CD4-positive, alpha-beta T cell treated with Interleukin-4 for 4 hours (primary cell): ENCODE measurements around the gene RAB27A.
"Not testable (repeated sequence)": the region's sequence is repeated elsewhere in the genome, so short reads cannot be mapped to it uniquely, and the experiment has no call there.

Experiments
- DNase-seq: peaks from one replicate; pipeline ENCODE4 v3.0.0-alpha.2; 2020

RAB27A gene

GRCh38 chr15:55289746-55290527 is at the start of gene RAB27A:
Gene RAB27A, minus strand, starts transcription at chr15:55289813. Its CDS starts 54,879 bp downstream, at chr15:55234934.
- DNase-seq: peak; percentile 74

GRCh38 chr15:55337160-55337559 is 47.5 kb upstream of the RAB27A start:
- DNase-seq: no peak

GRCh38 chr15:55334997-55335396 is 45.4 kb upstream of the RAB27A start:
- DNase-seq: no peak

GRCh38 chr15:55334371-55334770 is 44.8 kb upstream of the RAB27A start:
- no peak for DNase-seq

GRCh38 chr15:55327387-55327786 is 37.8 kb upstream of the RAB27A start:
- DNase-seq: no peak

GRCh38 chr15:55322467-55322866 is 32.9 kb upstream of the RAB27A start:
- DNase-seq: no peak

GRCh38 chr15:55320963-55321362 is 31.4 kb upstream of the RAB27A start:
- no peak for DNase-seq

GRCh38 chr15:55320238-55320550 is 30.6 kb upstream of the RAB27A start:
- DNase-seq: no peak

- peak; percentile 17 for DNase-seq
Observed at GRCh38 chr15:55319537-55320237, 30.1 kb upstream of the RAB27A start.

GRCh38 chr15:55318588-55319494 is 29.2 kb upstream of the RAB27A start, which contains the start of the genes PIGB and PIGBOS1:
Gene PIGB, plus strand, starts transcription at chr15:55319222. Its CDS starts 29 bp downstream, at chr15:55319251.
Gene PIGBOS1, minus strand, starts transcription at chr15:55319123. Its CDS starts 1,331 bp downstream, at chr15:55317792.
- DNase-seq: peak; percentile 84

- DNase-seq: not testable (repeated sequence)
Observed at GRCh38 chr15:55302801-55303200, 13.2 kb upstream of the RAB27A start.

GRCh38 chr15:55297315-55297714 is 7.7 kb upstream of the RAB27A start:
- DNase-seq: no peak

- DNase-seq: peak; percentile 86
Observed at GRCh38 chr15:55290528-55291057, 980 bp upstream of the RAB27A start.

GRCh38 chr15:55289011-55289745 is 435 bp downstream of the RAB27A start:
- DNase-seq: no peak

- DNase-seq: no peak
Observed at GRCh38 chr15:55288006-55288717, 1.5 kb downstream of the RAB27A start.

GRCh38 chr15:55286442-55287189 is 3.0 kb downstream of the RAB27A start:
- DNase-seq: not testable (repeated sequence)

GRCh38 chr15:55284426-55284825 is 5.2 kb downstream of the RAB27A start:
- no peak for DNase-seq

- DNase-seq: no peak
Observed at GRCh38 chr15:55283379-55284147, 6.0 kb downstream of the RAB27A start.

- peak; percentile 65 for DNase-seq
Observed at GRCh38 chr15:55282284-55282833, 7.3 kb downstream of the RAB27A start.
